Skin epidermis (tissue), 12 donors: ENCODE measurements around the gene ELOVL5.
A peak's percentile ranks its signal among the peaks of the same experiment; 100 is the strongest.
"Not testable (repeated sequence)": the region's sequence is repeated elsewhere in the genome, so short reads cannot be mapped to it uniquely, and the experiment has no call there.

Experiments used
- H3K27ac ChIP-seq, 21 experiments: fragments of 200-600 bp; sonication (generic) in 11 of 21; one replicate each; pipeline ENCODE4 v1.5.0; 2020; ENCODE audit warnings: mild to moderate bottlenecking in 3 of 21, inconsistent platforms in 2 of 21, moderate library complexity in 2 of 21
- H3K4me3 ChIP-seq, 7 experiments: fragments of 200-600 bp; sonication (generic) in 2 of 7; one replicate each; pipeline ENCODE4 v1.5.0; 2020; ENCODE audit warnings: inconsistent platforms in 2 of 7, mild to moderate bottlenecking in 2 of 7, moderate library complexity in 1 of 7

ELOVL5 gene

GRCh38 chr6:53311586-53311935 is 37.2 kb downstream of the ELOVL5 start:
- Histone ChIP-seq H3K27ac (peak overlapping the region in 1 of 21 experiments; percentile 39), H3K4me3 (no peak overlapping the region)

GRCh38 chr6:53310771-53311585 is 37.8 kb downstream of the ELOVL5 start:
- peak overlapping the region in 5 of 21 experiments; percentile 10 to 56 (median 46) for H3K27ac ChIP-seq
- H3K4me3 ChIP-seq: no peak overlapping the region

- Histone ChIP-seq H3K27ac (peak overlapping the region in 5 of 21 experiments; percentile 0 to 56 (median 46)), H3K4me3 (no peak overlapping the region)
These were observed 38.8 kb downstream of the ELOVL5 start for GRCh38 chr6:53309901-53310300.

- H3K27ac ChIP-seq: peak overlapping the region in 5 of 21 experiments; percentile 0 to 55 (median 37)
- no peak overlapping the region for H3K4me3 ChIP-seq
These were observed 39.5 kb downstream of the ELOVL5 start for GRCh38 chr6:53309059-53309900.

GRCh38 chr6:53306819-53307347 is 41.9 kb downstream of the ELOVL5 start:
- Histone ChIP-seq H3K4me3 (no peak overlapping the region), H3K27ac (peak overlapping the region in 3 of 21 experiments; percentile 2 to 32 (median 7))

- H3K27ac ChIP-seq: peak overlapping the region in 1 of 21 experiments; percentile 32
These were observed 42.5 kb downstream of the ELOVL5 start for GRCh38 chr6:53306217-53306616.

GRCh38 chr6:53305506-53306005 is 43.2 kb downstream of the ELOVL5 start:
- H3K4me3 ChIP-seq, H3K27ac ChIP-seq: not testable (repeated sequence)

More at GRCh38 chr6:53306217-53306616, 42.5 kb downstream of the ELOVL5 start:
- H3K4me3 ChIP-seq: not testable (repeated sequence)

GRCh38 chr6:53304953-53305352 is 43.8 kb downstream of the ELOVL5 start:
- H3K27ac ChIP-seq, H3K4me3 ChIP-seq: not testable (repeated sequence)

- Histone ChIP-seq H3K4me3 (no peak overlapping the region), H3K27ac (peak overlapping the region in 16 of 21 experiments; percentile 1 to 84 (median 42))
These were observed 45.9 kb downstream of the ELOVL5 start for GRCh38 chr6:53302678-53303360.

- Histone ChIP-seq H3K4me3 (no peak overlapping the region), H3K27ac (peak overlapping the region in 15 of 21 experiments; percentile 1 to 84 (median 43))
These were observed 46.8 kb downstream of the ELOVL5 start for GRCh38 chr6:53301801-53302537.

GRCh38 chr6:53300656-53301551 is 47.8 kb downstream of the ELOVL5 start:
- Histone ChIP-seq H3K4me3 (no peak overlapping the region), H3K27ac (peak overlapping the region in 15 of 21 experiments; percentile 7 to 84 (median 55))

GRCh38 chr6:53299331-53300005 is 49.3 kb downstream of the ELOVL5 start:
- Histone ChIP-seq H3K27ac (peak overlapping the region in 3 of 21 experiments; percentile 20 to 63 (median 57)), H3K4me3 (no peak overlapping the region)

- Histone ChIP-seq H3K4me3 (no peak overlapping the region), H3K27ac (no peak overlapping the region)
These were observed 51.7 kb downstream of the ELOVL5 start for GRCh38 chr6:53297004-53297403.

GRCh38 chr6:53295176-53295575 is 53.6 kb downstream of the ELOVL5 start:
- Histone ChIP-seq H3K27ac (peak overlapping the region in 1 of 21 experiments; percentile 6), H3K4me3 (no peak overlapping the region)

GRCh38 chr6:53294611-53295010 is 54.1 kb downstream of the ELOVL5 start:
- Histone ChIP-seq H3K4me3 (no peak overlapping the region), H3K27ac (peak overlapping the region in 1 of 21 experiments; percentile 6)

GRCh38 chr6:53294095-53294494 is 54.7 kb downstream of the ELOVL5 start:
- Histone ChIP-seq H3K4me3 (no peak overlapping the region), H3K27ac (peak overlapping the region in 1 of 21 experiments; percentile 6)

GRCh38 chr6:53293691-53294090 is 55.1 kb downstream of the ELOVL5 start:
- H3K27ac ChIP-seq: peak overlapping the region in 1 of 21 experiments; percentile 6
- H3K4me3 ChIP-seq: no peak overlapping the region
